Measurements from ENCODE around the gene ERBB3. TPM values are rescaled to one million over a fixed set of nuclear protein-coding genes. Genes with fewer than 3 reads are reported as not detected.

The ERBB3 gene
- total and polyA plus RNA-seq, 2 donors, result 1.4 to 4.3 TPM

DNA sequence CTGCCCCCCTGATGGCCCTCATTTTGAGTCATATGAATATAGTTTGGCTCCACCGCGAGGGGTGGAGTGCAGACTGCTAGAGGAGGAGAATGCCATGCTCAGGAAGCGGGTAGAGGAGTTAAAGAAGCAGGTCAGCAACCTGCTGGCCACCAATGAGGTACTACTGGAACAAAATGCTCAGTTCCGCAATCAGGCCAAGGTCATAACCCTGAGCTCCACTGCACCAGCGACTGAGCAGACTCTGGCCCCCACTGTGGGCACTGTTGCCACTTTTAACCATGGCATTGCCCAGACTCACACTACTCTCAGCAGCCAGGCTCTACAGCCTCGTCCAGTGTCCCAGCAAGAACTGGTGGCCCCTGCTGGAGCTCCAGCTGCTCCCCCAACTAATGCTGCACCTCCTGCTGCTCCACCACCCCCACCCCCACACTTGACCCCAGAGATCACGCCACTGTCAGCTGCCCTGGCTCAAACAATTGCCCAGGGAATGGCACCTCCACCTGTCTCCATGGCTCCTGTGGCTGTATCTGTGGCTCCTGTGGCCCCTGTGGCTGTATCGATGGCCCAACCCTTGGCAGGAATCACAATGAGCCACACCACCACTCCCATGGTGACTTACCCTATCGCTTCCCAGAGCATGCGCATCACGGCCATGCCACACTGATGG is 41.4 kb downstream of the ERBB3 start:
- WGBS, result 97% methylated on average over 11 of the region's 11 CpGs
- Histone ChIP-seq H3K9me3 (ENCODE audit: control insufficient read depth in 2 of 2, insufficient read depth in 1 of 2, low read length in 1 of 2) (no peaks in the 10 kb centered on the region), H3K4me3 (ENCODE audit: low read length in 2 of 2) (no peak overlapping the region), H3K36me3 (ENCODE audit: control insufficient read depth in 2 of 2, insufficient read depth in 2 of 2, low read length in 1 of 2) (peaks cover 14 to 30% of the 10 kb centered on the region in 2 donors), H3K27ac (ENCODE audit: low read depth in 1 of 2, low read length in 1 of 2) (no peak overlapping the region), H3K27me3 (ENCODE audit: control insufficient read depth in 2 of 2, insufficient read depth in 1 of 2, low read length in 1 of 2) (no peaks in the 10 kb centered on the region), H3K4me1 (ENCODE audit: control insufficient read depth in 2 of 2, insufficient read depth in 2 of 2, low read length in 2 of 2) (peaks cover 11 to 34% of the 10 kb centered on the region in 2 donors)
- DNase-seq (ENCODE audit: low read depth in 6 of 9, low spot score in 9 of 9), result no peak

- H3K36me3 ChIP-seq (ENCODE audit: control insufficient read depth in 2 of 2, insufficient read depth in 2 of 2, low read length in 1 of 2), result peaks cover 14 to 29% of the 10 kb centered on the region in 2 donors
- peaks cover 22 to 46% of the 10 kb centered on the region in 2 donors for H3K4me1 ChIP-seq (ENCODE audit: control insufficient read depth in 2 of 2, insufficient read depth in 2 of 2, low read length in 2 of 2)
- no peak for DNase-seq (ENCODE audit: low read depth in 6 of 9, low spot score in 9 of 9)
- 98% methylated on average over 2 of the region's 2 CpGs for WGBS
- H3K27ac ChIP-seq (ENCODE audit: low read depth in 1 of 2, low read length in 1 of 2), result no peak overlapping the region
- no peak overlapping the region for H3K4me3 ChIP-seq (ENCODE audit: low read length in 2 of 2)
- no peaks in the 10 kb centered on the region for H3K27me3 ChIP-seq (ENCODE audit: control insufficient read depth in 2 of 2, insufficient read depth in 1 of 2, low read length in 1 of 2)
- no peaks in the 10 kb centered on the region for H3K9me3 ChIP-seq (ENCODE audit: control insufficient read depth in 2 of 2, insufficient read depth in 1 of 2, low read length in 1 of 2)
These were observed 42.7 kb downstream of the ERBB3 start for GRCh38 chr12:56122637-56123036.

DNA sequence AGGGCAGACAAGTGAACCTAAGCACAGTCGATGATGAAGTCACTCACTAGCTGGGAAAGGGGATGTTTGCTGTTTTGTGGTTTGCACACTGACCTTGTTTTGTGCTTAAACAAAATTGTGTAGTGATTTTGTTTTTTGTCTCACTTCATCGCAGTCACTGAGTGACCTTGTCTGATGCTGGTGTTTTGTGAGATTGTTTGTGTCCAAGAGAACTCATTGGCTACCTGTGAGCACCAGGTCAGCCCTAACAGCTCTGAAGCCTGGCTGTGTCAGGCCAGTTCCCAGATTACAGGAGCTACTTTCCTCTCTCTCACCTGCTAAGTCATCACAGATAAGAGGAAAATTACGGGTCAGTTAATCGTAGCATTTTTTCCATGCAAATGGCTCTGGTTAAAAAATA is 44.2 kb downstream of the ERBB3 start:
- WGBS, result 96% methylated on average over 4 of the region's 4 CpGs
- no peaks in the 10 kb centered on the region for H3K9me3 ChIP-seq (ENCODE audit: control insufficient read depth in 2 of 2, insufficient read depth in 1 of 2, low read length in 1 of 2)
- H3K27me3 ChIP-seq (ENCODE audit: control insufficient read depth in 2 of 2, insufficient read depth in 1 of 2, low read length in 1 of 2), result no peaks in the 10 kb centered on the region
- H3K27ac ChIP-seq (ENCODE audit: low read depth in 1 of 2, low read length in 1 of 2), result no peak overlapping the region
- peaks cover 16 to 35% of the 10 kb centered on the region in 2 donors for H3K4me1 ChIP-seq (ENCODE audit: control insufficient read depth in 2 of 2, insufficient read depth in 2 of 2, low read length in 2 of 2)
- H3K36me3 ChIP-seq (ENCODE audit: control insufficient read depth in 2 of 2, insufficient read depth in 2 of 2, low read length in 1 of 2), result peaks cover 14 to 27% of the 10 kb centered on the region in 2 donors
- H3K4me3 ChIP-seq (ENCODE audit: low read length in 2 of 2), result no peak overlapping the region
- DNase-seq (ENCODE audit: low read depth in 6 of 9, low spot score in 9 of 9), result no peak

DNA sequence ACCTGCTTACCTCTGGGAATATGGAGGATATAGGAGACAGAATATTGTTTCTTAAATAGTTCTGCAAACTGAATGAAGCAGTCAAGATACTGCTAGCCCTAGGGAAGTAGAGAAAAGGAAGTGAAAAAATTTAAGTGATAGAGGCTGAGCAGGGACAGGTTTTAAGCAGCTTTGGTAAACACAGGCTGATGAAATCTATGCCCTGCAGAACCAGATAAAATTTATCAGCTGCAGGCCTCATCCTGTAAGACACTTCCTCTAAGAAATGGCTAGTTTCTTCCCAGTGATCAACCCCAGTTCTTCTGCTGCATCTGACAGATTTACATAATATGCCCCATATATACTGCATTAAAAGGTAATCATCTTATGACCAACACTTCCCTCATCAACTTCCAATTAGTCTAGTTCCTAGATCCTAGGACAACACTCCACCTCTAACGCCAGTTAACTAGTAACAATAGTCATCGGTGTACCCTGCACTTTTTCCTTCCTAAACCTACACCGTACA is 46.8 kb downstream of the ERBB3 start:
- Histone ChIP-seq H3K4me3 (ENCODE audit: low read length in 2 of 2) (peak overlapping the region in 1 of 2 donors; percentile 63), H3K4me1 (ENCODE audit: control insufficient read depth in 2 of 2, insufficient read depth in 2 of 2, low read length in 2 of 2) (peaks cover 19 to 45% of the 10 kb centered on the region in 2 donors), H3K36me3 (ENCODE audit: control insufficient read depth in 2 of 2, insufficient read depth in 2 of 2, low read length in 1 of 2) (peaks cover 15 to 25% of the 10 kb centered on the region in 2 donors), H3K27me3 (ENCODE audit: control insufficient read depth in 2 of 2, insufficient read depth in 1 of 2, low read length in 1 of 2) (no peaks in the 10 kb centered on the region), H3K27ac (ENCODE audit: low read depth in 1 of 2, low read length in 1 of 2) (peak overlapping the region; percentile 85 to 93), H3K9me3 (ENCODE audit: control insufficient read depth in 2 of 2, insufficient read depth in 1 of 2, low read length in 1 of 2) (peaks cover 0 to 7% of the 10 kb centered on the region in 2 donors)
- 59% methylated on average over 3 of the region's 3 CpGs for WGBS
- DNase-seq (ENCODE audit: low read depth in 6 of 9, low spot score in 9 of 9), result no peak

GRCh38 chr12:56127485-56127887 is 47.5 kb downstream of the ERBB3 start:
- Histone ChIP-seq H3K36me3 (ENCODE audit: control insufficient read depth in 2 of 2, insufficient read depth in 2 of 2, low read length in 1 of 2) (peaks cover 22 to 26% of the 10 kb centered on the region in 2 donors), H3K4me1 (ENCODE audit: control insufficient read depth in 2 of 2, insufficient read depth in 2 of 2, low read length in 2 of 2) (peaks cover 19 to 45% of the 10 kb centered on the region in 2 donors), H3K4me3 (ENCODE audit: low read length in 2 of 2) (peak overlapping the region; percentile 36 to 63), H3K27ac (ENCODE audit: low read depth in 1 of 2, low read length in 1 of 2) (peak overlapping the region in 1 of 2 donors; percentile 93), H3K27me3 (ENCODE audit: control insufficient read depth in 2 of 2, insufficient read depth in 1 of 2, low read length in 1 of 2) (no peaks in the 10 kb centered on the region), H3K9me3 (ENCODE audit: control insufficient read depth in 2 of 2, insufficient read depth in 1 of 2, low read length in 1 of 2) (peaks cover 0 to 7% of the 10 kb centered on the region in 2 donors)
- DNase-seq (ENCODE audit: low read depth in 6 of 9, low spot score in 9 of 9), result no peak
- 1% methylated on average over 8 of the region's 8 CpGs for WGBS

- Histone ChIP-seq H3K9me3 (ENCODE audit: control insufficient read depth in 2 of 2, insufficient read depth in 1 of 2, low read length in 1 of 2) (peaks cover 0 to 7% of the 10 kb centered on the region in 2 donors), H3K4me3 (ENCODE audit: low read length in 2 of 2) (peak within 1 kb of the TSS; percentile 63 to 88), H3K27me3 (ENCODE audit: control insufficient read depth in 2 of 2, insufficient read depth in 1 of 2, low read length in 1 of 2) (no peaks in the 10 kb centered on the region), H3K4me1 (ENCODE audit: control insufficient read depth in 2 of 2, insufficient read depth in 2 of 2, low read length in 2 of 2) (peaks cover 19 to 45% of the 10 kb centered on the region in 2 donors), H3K36me3 (ENCODE audit: control insufficient read depth in 2 of 2, insufficient read depth in 2 of 2, low read length in 1 of 2) (peaks cover 27 to 29% of the 10 kb centered on the region in 2 donors), H3K27ac (ENCODE audit: low read depth in 1 of 2, low read length in 1 of 2) (peak within 1 kb of the TSS; percentile 93)
- under 1% methylated on average over 49 of the region's 49 CpGs for WGBS
- DNase-seq (ENCODE audit: low read depth in 6 of 9, low spot score in 9 of 9), result peak; percentile 93 to 100 (median 99)
These were observed 48.1 kb downstream of the ERBB3 start, which contains the start of gene ESYT1 for GRCh38 chr12:56127888-56128669. Gene ESYT1, plus strand, starts transcription at chr12:56128267. Its CDS starts 53 bp downstream, at chr12:56128320.

- under 1% methylated on average over 20 of the region's 20 CpGs for WGBS
- Histone ChIP-seq H3K36me3 (ENCODE audit: control insufficient read depth in 2 of 2, insufficient read depth in 2 of 2, low read length in 1 of 2) (peaks cover 33 to 35% of the 10 kb centered on the region in 2 donors), H3K27me3 (ENCODE audit: control insufficient read depth in 2 of 2, insufficient read depth in 1 of 2, low read length in 1 of 2) (no peaks in the 10 kb centered on the region), H3K27ac (ENCODE audit: low read depth in 1 of 2, low read length in 1 of 2) (peak overlapping the region; percentile 82 to 93), H3K9me3 (ENCODE audit: control insufficient read depth in 2 of 2, insufficient read depth in 1 of 2, low read length in 1 of 2) (peaks cover 0 to 7% of the 10 kb centered on the region in 2 donors), H3K4me1 (ENCODE audit: control insufficient read depth in 2 of 2, insufficient read depth in 2 of 2, low read length in 2 of 2) (peaks cover 19 to 45% of the 10 kb centered on the region in 2 donors), H3K4me3 (ENCODE audit: low read length in 2 of 2) (peak overlapping the region; percentile 63 to 88)
- DNase-seq (ENCODE audit: low read depth in 6 of 9, low spot score in 9 of 9), result peak in 1 of 9 donors; percentile 53
These were observed 48.8 kb downstream of the ERBB3 start for GRCh38 chr12:56128670-56129205.

- Histone ChIP-seq H3K36me3 (ENCODE audit: control insufficient read depth in 2 of 2, insufficient read depth in 2 of 2, low read length in 1 of 2) (peaks cover 40 to 42% of the 10 kb centered on the region in 2 donors), H3K9me3 (ENCODE audit: control insufficient read depth in 2 of 2, insufficient read depth in 1 of 2, low read length in 1 of 2) (peaks cover 0 to 7% of the 10 kb centered on the region in 2 donors), H3K27me3 (ENCODE audit: control insufficient read depth in 2 of 2, insufficient read depth in 1 of 2, low read length in 1 of 2) (no peaks in the 10 kb centered on the region), H3K27ac (ENCODE audit: low read depth in 1 of 2, low read length in 1 of 2) (peak overlapping the region; percentile 82 to 93), H3K4me1 (ENCODE audit: control insufficient read depth in 2 of 2, insufficient read depth in 2 of 2, low read length in 2 of 2) (peaks cover 19 to 45% of the 10 kb centered on the region in 2 donors), H3K4me3 (ENCODE audit: low read length in 2 of 2) (peak overlapping the region; percentile 63 to 88)
- peak in 4 of 9 donors; percentile 49 to 82 (median 64) for DNase-seq (ENCODE audit: low read depth in 6 of 9, low spot score in 9 of 9)
- WGBS, result under 1% methylated on average over 29 of the region's 29 CpGs
These were observed 49.4 kb downstream of the ERBB3 start for GRCh38 chr12:56129206-56129941.

Measured in thymus (tissue), 11 donors.